Stimulated activated CD4-positive, alpha-beta T cell treated with anti-CD3 and anti-CD28 coated beads, Interleukin-1b, Interleukin-23, amount 100 ng/mL, for 48 hours (primary cell): Measurements from ENCODE around the gene FBXO11.

Experiments used
- DNase-seq: peaks from one replicate; pipeline ENCODE4 v3.0.0-alpha.2; 2020

Gene FBXO11

GRCh38 chr2:47844162-47844561 is 62.1 kb downstream of the FBXO11 start:
- no peak for DNase-seq

- DNase-seq: no peak
Observed at GRCh38 chr2:47843407-47843806, 62.9 kb downstream of the FBXO11 start.

GRCh38 chr2:47842846-47843245 is 63.5 kb downstream of the FBXO11 start:
- DNase-seq: no peak

GRCh38 chr2:47838686-47839085 is 67.6 kb downstream of the FBXO11 start:
- DNase-seq: no peak

- no peak for DNase-seq
Observed at GRCh38 chr2:47838249-47838648, 68.0 kb downstream of the FBXO11 start.

- no peak for DNase-seq
Observed at GRCh38 chr2:47833516-47833968, 72.8 kb downstream of the FBXO11 start.

GRCh38 chr2:47822518-47822917 is 83.8 kb downstream of the FBXO11 start:
- DNase-seq: no peak

GRCh38 chr2:47819834-47820233 is 86.5 kb downstream of the FBXO11 start:
- no peak for DNase-seq

- DNase-seq: no peak
Observed at GRCh38 chr2:47818777-47819176, 87.5 kb downstream of the FBXO11 start.

- no peak for DNase-seq
Observed at GRCh38 chr2:47815764-47816163, 90.5 kb downstream of the FBXO11 start.

- no peak for DNase-seq
Observed at GRCh38 chr2:47811668-47812067, 94.6 kb downstream of the FBXO11 start.

GRCh38 chr2:47810850-47811249 is 95.4 kb downstream of the FBXO11 start:
- no peak for DNase-seq

GRCh38 chr2:47809903-47810302 is 96.4 kb downstream of the FBXO11 start:
- no peak for DNase-seq

- no peak for DNase-seq
Observed at GRCh38 chr2:47808614-47809013, 97.7 kb downstream of the FBXO11 start.

- no peak for DNase-seq
Observed at GRCh38 chr2:47805850-47806249, 100.4 kb downstream of the FBXO11 start.

GRCh38 chr2:47803770-47804169 is 102.5 kb downstream of the FBXO11 start:
- DNase-seq: no peak

- DNase-seq: no peak
Observed at GRCh38 chr2:47803363-47803762, 102.9 kb downstream of the FBXO11 start.

- DNase-seq: no peak
Observed at GRCh38 chr2:47801118-47801517, 105.2 kb downstream of the FBXO11 start.

- DNase-seq: no peak
Observed at GRCh38 chr2:47799031-47799609, 107.2 kb downstream of the FBXO11 start.

GRCh38 chr2:47798631-47799030 is 107.7 kb downstream of the FBXO11 start:
- DNase-seq: no peak

GRCh38 chr2:47796090-47796697 is 110.1 kb downstream of the FBXO11 start:
- no peak for DNase-seq

GRCh38 chr2:47785986-47786385 is 120.3 kb downstream of the FBXO11 start:
- no peak for DNase-seq

GRCh38 chr2:47784352-47784851 is 121.9 kb downstream of the FBXO11 start:
- DNase-seq: no peak

GRCh38 chr2:47783486-47784351 is 122.6 kb downstream of the FBXO11 start:
- DNase-seq: peak; percentile 65
